HFF-Myc (cell line): Measurements from ENCODE around the gene DOCK11.
"Not testable (repeated sequence)": the region's sequence is repeated elsewhere in the genome, so short reads cannot be mapped to it uniquely, and the experiment has no call there.

Experiments used
- DNase-seq: peaks from one replicate; pipeline ENCODE4 v3.0.0-alpha.2; 2011; ENCODE audit warnings: low read depth; ENCODE audit errors: extremely low read depth
- H3K4me3 ChIP-seq: replicated peaks from 2 replicates; pipeline ENCODE4 v1.5.1; 2011; ENCODE audit warnings: low read depth, mild to moderate bottlenecking, control low read depth, low read length
- CTCF ChIP-seq: IDR thresholded peaks from 2 replicates; pipeline ENCODE4 v1.5.1; 2012; ENCODE audit warnings: mild to moderate bottlenecking, low read depth, low read length, control low read depth; ENCODE audit errors: missing control alignments

Gene DOCK11

DNA sequence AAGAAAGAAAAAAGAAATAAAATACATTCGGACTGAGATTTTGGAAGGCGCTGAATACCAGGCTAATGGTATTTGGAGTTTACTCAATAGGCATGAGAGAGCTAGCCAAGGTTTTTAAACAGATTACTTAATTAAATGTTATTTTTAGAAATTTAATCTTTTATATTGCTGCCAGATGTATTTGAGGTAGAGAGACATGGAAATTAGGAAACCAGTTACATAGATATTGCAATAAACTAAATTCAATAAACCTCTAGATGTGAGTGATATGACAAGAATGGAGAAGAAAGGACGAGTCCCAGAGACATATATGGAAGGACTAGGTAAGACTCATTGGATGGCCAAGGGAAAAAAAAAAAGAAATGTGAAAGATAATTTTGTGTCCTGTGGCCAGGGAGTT lies 193.3 kb downstream of the DOCK11 start:
- no peak for TF ChIP-seq CTCF
- DNase-seq, result no peak
- no peak overlapping the region for H3K4me3 ChIP-seq

- no peak overlapping the region for H3K4me3 ChIP-seq
- no peak for TF ChIP-seq CTCF
- no peak for DNase-seq
These were observed 198.2 kb downstream of the DOCK11 start for GRCh38 chrX:118693843-118694242.

GRCh38 chrX:118694638-118695037 lies 199.0 kb downstream of the DOCK11 start:
- TF ChIP-seq CTCF, result no peak
- no peak for DNase-seq
- H3K4me3 ChIP-seq, result no peak overlapping the region

DNA sequence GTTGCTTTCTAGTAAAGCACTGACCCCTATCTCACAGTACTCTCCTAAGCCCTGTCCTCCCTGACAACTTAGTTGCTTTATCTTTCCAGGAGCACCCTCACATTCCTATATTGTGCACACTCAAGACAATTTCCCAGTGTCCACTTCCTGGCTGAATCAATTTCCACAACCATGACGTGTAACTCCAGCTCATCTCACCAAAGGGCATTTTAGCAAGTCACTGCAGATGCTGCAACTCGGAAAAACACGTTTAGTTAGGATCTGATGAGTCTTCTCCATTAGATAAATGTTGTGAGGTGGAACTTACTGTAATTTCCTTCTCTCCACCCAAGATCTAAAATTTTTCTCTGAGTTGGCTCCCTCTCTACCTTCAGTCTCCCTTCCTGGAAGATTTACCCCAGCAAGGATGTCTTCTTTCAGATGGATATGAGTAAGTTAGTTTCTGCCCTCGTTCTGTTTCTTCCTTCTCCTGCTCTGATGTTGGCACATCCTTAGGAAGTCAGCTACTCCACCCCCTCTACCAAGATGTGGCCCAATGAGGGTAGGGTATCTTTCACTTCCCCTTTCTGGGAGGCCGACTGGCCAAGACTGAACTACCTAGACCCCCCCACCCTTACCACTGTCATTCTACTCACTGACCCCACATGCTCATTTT lies 203.0 kb downstream of the DOCK11 start:
- DNase-seq, result no peak
- TF ChIP-seq CTCF, result no peak
- no peak overlapping the region for H3K4me3 ChIP-seq

- H3K4me3 ChIP-seq, result no peak overlapping the region
- TF ChIP-seq CTCF, result no peak
- DNase-seq, result no peak
These were observed 207.1 kb downstream of the DOCK11 start for GRCh38 chrX:118702741-118703140.

DNA sequence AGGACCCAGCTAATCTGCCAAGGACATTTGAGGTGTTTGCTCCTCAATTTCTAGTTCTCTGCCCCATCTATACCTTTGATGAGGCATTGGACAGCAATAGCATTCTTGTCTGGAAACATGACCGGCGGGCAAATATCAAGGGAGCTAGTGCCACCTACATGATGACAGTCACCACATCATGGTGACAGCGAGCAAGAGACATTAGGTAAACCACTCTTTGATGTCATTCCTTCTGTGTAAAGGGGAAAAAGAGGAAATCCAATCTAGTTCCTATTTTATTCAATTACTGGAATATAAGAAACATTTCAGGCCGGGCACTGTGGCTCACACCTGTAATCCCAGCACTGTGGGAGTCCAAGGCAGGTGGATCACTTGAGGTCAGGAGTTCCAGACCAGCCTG lies 211.1 kb downstream of the DOCK11 start:
- no peak for DNase-seq
- TF ChIP-seq CTCF, result no peak
- no peak overlapping the region for H3K4me3 ChIP-seq

- TF ChIP-seq CTCF, result no peak
- H3K4me3 ChIP-seq, result no peak overlapping the region
- no peak for DNase-seq
These were observed 218.9 kb downstream of the DOCK11 start for GRCh38 chrX:118714521-118714920.

GRCh38 chrX:118715917-118716316 lies 220.3 kb downstream of the DOCK11 start:
- DNase-seq, H3K4me3 ChIP-seq: not testable (repeated sequence)

GRCh38 chrX:118716833-118717232 lies 221.2 kb downstream of the DOCK11 start:
- not testable (repeated sequence) for DNase-seq

More at GRCh38 chrX:118716833-118717232, 221.2 kb downstream of the DOCK11 start:
- H3K4me3 ChIP-seq, result not testable (repeated sequence)
